GM18511 (cell line): ENCODE measurements around the gene AP2A1.
"Not testable (repeated sequence)": the region's sequence is repeated elsewhere in the genome, so short reads cannot be mapped to it uniquely, and the experiment has no call there.

ENCODE experiments used
- ATAC-seq: cut with Tn5 transposase; IDR thresholded peaks from one replicate; pipeline ENCODE4 v1.9.1; 2021; ENCODE audit warnings: mild to moderate bottlenecking, moderate library complexity; ENCODE audit not compliant: unreplicated experiment

Gene AP2A1

DNA sequence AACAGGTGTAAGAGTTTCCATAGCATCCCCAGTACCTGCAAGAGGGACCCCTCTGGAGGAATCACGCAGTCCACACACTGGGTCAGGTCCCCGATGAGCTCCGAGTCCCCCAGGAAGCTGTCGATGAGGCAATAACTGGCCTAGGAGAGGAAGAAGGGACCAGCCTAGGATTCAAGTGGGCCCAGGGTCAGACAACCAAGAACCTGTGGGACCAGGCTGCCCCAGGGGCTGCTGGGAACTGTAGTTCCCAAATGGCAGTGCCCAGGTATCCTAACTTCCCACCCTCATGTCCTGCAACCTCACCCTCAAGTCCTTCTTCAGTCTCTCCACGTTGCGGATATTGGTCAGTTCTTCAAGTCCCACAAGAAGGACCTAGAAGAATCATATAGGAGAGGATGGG is 44.5 kb downstream of the AP2A1 start:
- ATAC-seq: no peak

DNA sequence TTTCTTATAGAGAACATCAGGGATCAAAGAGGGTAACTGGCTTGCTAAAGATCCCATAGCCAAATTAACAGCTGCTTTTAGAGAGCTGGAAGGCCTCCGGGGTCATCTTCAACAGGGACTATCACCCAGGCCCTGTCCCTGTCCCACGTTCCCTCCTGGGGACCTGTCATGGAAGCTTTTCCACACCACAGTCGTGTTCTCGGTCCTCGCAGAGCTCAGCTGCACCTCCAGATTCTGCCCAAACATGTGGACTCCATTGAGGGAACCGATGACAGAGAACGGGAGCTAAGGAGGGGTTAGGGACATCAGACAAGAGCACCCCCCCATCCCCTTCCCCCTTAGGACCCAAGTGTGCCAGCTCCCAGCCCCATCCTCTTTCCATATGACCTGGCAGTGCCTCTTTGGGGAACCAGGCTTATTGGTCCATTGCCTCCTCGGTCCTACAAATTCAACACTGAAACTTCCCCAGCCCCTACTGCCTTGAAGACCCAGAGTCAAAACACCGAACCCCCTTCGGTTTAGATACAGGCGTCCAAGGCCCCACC is 45.7 kb downstream of the AP2A1 start:
- no peak for ATAC-seq

DNA sequence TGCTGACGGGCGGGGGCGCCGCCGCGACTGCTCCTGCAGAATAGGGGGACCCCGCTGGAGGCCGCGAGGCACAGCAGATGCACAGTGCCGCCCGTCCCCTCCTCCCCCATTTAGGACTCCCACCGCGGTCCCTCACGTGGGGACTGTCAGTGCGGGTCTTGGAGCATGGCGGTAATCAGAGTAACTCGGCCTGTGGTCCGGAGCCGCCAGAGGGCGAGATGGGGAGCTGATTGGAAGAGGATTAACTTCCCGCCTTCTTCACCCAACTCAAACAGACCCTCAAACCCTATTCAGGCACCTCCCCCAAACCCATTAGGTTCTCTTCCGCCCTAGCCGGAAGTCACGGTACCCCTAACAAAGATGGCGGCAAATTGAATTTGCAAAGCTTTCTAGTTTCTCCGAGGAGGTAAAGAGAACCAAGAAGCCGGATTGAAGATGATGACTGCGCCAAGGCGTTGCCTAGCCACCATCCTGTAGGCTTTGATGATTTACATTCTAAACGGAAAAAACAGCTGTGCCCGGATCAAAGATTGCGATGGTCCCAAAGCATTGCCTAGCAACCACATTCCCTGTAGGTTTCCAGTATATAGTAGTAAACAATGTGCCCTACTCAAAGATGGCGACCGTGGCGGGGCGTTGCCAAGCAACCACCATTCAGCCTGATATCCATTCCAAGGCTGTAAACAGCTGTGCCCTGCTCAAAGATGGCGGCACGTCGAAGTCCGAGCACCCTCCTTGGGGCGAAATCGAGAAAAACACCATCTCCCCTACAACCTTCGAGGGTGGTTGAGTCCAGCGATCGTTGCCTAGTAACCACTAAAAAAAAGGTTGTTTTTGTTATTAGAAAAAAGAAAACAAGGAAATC is 46.4 kb downstream of the AP2A1 start, which contains the start of gene FUZ:
Gene FUZ, minus strand, starts transcription at position 296 of the 865 bp plus-strand sequence. Its CDS starts 186 bp downstream, at position 110.
- peak; percentile 59 for ATAC-seq

- no peak for ATAC-seq
These were observed 47.2 kb downstream of the AP2A1 start for GRCh38 chr19:49814010-49814409.

DNA sequence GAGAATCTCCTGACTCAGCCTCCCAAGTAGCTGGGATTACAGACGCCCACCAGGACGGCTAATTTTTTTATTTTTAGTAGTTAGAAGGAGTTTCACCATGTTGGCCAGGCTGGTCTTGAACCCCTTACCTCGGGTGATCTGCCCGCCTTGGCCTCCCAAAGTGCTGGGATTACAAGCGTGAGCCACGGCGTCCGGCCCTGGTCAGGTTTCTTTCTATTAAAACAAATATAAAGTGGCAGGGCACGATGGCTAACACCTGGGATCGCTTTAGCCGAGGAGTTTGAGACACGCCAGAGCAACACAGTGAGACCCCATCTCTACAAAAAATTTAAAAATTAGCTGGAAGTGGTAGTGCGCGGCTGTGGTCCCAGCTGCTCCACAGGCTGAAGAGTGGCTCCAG is 49.8 kb downstream of the AP2A1 start:
- no peak for ATAC-seq

DNA sequence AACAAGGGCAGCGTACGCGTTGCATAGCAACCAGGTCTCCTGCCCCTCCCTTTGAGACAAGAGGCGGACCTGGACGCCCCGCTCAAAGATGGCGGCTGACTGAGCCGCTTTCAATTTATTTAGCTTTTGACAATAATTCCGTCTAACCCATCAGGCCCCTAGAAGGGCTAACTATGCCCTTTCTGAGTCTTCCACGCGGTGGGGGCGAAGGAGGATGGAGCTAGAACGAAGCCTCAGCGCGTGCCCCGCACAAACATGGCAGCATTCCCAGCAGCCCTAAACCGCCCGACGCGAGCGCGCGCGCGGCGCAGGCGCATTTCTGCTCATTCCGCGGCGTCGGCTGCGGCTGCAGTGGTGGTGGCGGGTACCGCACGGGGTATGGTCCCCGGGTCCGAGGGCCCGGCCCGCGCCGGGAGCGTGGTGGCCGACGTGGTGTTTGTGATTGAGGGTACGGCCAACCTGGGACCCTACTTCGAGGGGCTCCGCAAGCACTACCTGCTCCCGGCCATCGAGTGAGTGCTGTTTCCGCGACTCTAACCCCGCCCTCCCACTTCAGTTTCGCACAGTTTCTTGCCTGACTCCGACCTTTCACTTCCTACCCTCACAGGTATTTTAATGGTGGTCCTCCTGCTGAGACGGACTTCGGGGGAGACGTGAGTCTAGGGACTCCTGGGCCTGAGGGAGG is 51.3 kb downstream of the AP2A1 start, which contains the start of gene MED25:
Gene MED25, plus strand, starts transcription at position 326 of the 685 bp plus-strand sequence. Its CDS starts 53 bp downstream, at position 379.
- peak; percentile 72 for ATAC-seq

GRCh38 chr19:49818649-49819370 is 52.0 kb downstream of the AP2A1 start:
- no peak for ATAC-seq

GRCh38 chr19:49819452-49820115 is 52.8 kb downstream of the AP2A1 start:
- ATAC-seq: not testable (repeated sequence)

- no peak for ATAC-seq
These were observed 53.3 kb downstream of the AP2A1 start for GRCh38 chr19:49820125-49820524.

DNA sequence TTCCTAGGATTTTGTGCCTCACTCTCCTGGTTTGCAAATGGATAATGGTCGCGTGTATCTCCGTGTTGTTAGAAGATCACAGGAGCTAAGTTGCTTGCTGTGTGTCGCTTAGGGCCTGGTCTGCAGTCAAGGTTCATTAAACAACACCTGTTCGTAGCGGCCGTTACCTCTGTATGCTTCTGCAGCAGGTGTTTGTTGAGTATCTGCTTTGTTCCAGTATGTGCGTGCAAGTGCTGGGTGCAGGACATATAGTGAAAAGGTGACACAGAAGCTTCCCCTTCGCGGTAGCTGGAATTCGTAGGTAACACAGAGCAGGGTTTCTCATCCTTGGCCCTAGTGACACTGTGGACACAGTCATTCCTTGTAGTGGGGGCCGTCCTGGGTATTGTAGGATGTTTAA is 56.7 kb downstream of the AP2A1 start:
- ATAC-seq: no peak

DNA sequence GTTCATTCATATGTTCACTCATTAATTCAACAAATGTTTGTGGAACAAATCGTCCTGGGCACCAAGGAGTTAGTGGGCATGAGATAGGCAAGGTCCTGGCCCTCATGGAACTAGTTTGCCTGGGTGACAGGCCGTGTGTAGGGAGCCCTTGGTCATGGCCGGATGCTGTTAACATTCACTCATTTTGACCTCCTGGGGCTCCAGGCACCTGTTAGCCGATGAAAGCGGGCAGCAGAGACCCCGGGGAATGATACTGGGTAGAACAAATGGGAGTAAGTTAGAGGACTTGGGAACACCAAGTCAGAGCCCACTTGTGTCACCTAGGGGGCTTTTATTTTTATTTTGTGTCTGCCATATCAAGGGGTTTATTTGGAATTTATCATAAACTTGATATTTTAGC is 57.9 kb downstream of the AP2A1 start:
- no peak for ATAC-seq

GRCh38 chr19:49827034-49827433 is 60.2 kb downstream of the AP2A1 start:
- no peak for ATAC-seq

GRCh38 chr19:49829200-49829599 is 62.4 kb downstream of the AP2A1 start:
- no peak for ATAC-seq

- ATAC-seq: no peak
These were observed 62.9 kb downstream of the AP2A1 start for GRCh38 chr19:49829721-49830120.

DNA sequence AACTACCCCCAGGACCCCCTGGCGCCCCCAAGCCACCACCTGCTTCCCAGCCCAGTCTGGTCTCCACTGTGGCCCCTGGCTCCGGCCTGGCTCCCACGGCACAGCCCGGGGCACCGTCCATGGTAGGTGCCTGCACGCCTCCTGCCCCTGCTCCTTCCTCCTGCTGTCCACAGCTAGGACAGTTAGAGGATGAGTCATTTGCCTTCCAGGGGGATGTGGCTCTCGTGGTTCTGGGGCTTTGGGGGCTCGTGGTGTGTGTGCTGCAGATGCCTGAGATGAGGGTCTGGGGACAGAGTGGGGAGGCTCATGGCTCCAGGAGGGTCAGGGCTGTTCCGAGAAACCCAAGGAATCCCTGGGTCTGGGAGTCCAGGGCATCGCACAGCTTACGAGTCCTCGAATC is 64.0 kb downstream of the AP2A1 start:
- ATAC-seq: no peak

- ATAC-seq: no peak
These were observed 64.8 kb downstream of the AP2A1 start for GRCh38 chr19:49831592-49831991.

GRCh38 chr19:49832556-49832955 is 65.8 kb downstream of the AP2A1 start:
- no peak for ATAC-seq

GRCh38 chr19:49833599-49833998 is 66.8 kb downstream of the AP2A1 start:
- no peak for ATAC-seq

DNA sequence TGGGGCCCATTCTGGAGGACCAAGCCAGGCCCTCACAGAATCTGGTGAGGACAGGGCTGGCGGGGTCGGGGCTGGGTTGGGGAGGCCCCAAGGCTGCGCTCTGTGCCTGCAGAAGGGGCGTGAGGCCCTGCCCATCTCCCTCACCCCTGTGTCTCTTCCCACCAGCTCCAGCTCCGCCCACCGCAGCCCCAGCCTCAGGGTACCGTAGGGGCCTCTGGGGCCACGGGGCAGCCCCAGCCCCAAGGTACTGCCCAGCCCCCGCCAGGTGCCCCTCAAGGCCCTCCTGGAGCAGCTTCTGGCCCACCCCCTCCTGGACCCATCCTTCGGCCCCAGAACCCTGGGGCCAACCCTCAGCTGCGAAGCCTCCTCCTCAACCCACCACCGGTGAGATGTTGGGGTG is 68.8 kb downstream of the AP2A1 start:
- ATAC-seq: no peak

GRCh38 chr19:49836176-49837008 is 69.6 kb downstream of the AP2A1 start:
- ATAC-seq: no peak
